SK-N-MC (cell line): ENCODE data around the gene STK16.

Experiments
- DNase-seq: peaks from one replicate; pipeline ENCODE4 v3.0.0-alpha.2; 2011; ENCODE audit warnings: low read depth, low spot score
- H3K27ac ChIP-seq: fragments of 200-600 bp; sonication (generic); 2 replicates; pipeline ENCODE4 v1.5.1; 2016; ENCODE audit warnings: mixed run types
- H3K36me3 ChIP-seq: fragments of 200-600 bp; sonication (generic); 2 replicates; pipeline ENCODE4 v1.6.1; 2017; ENCODE audit warnings: antibody characterized with exemption, low read length, mixed read lengths; ENCODE audit not compliant: insufficient read depth
- H3K4me3 ChIP-seq: fragments of 200-600 bp; sonication (generic); 2 replicates; pipeline ENCODE4 v1.5.1; 2016
- H3K9ac ChIP-seq: fragments of 200-600 bp; sonication (generic); 2 replicates; pipeline ENCODE4 v1.8.0; 2017; ENCODE audit warnings: mixed run types, mixed read lengths; ENCODE audit not compliant: insufficient read length
- H3K9me3 ChIP-seq: fragments of 200-600 bp; sonication (generic); 2 replicates; pipeline ENCODE4 v1.6.1; 2017; ENCODE audit warnings: low read depth, mild to moderate bottlenecking, antibody characterized with exemption, low read length, moderate library complexity, mixed read lengths
- EZH2 ChIP-seq: fragments of 200-600 bp; sonication (generic); IDR thresholded peaks from one replicate; pipeline ENCODE4 v1.6.1; 2017; ENCODE audit warnings: antibody characterized with exemption
- FOXP2 ChIP-seq: optimal IDR thresholded peaks from 2 replicates; pipeline ENCODE3; 2011; ENCODE audit warnings: mild to moderate bottlenecking, moderate library complexity; ENCODE audit not compliant: insufficient read depth; ENCODE audit errors: extremely low read length, control extremely low read depth
- POLR2AphosphoS5 ChIP-seq: IDR thresholded peaks from 2 replicates; pipeline ENCODE4 v1.6.1; 2012; ENCODE audit warnings: mild to moderate bottlenecking, low read depth, low read length, borderline replicate concordance

Gene STK16

DNA sequence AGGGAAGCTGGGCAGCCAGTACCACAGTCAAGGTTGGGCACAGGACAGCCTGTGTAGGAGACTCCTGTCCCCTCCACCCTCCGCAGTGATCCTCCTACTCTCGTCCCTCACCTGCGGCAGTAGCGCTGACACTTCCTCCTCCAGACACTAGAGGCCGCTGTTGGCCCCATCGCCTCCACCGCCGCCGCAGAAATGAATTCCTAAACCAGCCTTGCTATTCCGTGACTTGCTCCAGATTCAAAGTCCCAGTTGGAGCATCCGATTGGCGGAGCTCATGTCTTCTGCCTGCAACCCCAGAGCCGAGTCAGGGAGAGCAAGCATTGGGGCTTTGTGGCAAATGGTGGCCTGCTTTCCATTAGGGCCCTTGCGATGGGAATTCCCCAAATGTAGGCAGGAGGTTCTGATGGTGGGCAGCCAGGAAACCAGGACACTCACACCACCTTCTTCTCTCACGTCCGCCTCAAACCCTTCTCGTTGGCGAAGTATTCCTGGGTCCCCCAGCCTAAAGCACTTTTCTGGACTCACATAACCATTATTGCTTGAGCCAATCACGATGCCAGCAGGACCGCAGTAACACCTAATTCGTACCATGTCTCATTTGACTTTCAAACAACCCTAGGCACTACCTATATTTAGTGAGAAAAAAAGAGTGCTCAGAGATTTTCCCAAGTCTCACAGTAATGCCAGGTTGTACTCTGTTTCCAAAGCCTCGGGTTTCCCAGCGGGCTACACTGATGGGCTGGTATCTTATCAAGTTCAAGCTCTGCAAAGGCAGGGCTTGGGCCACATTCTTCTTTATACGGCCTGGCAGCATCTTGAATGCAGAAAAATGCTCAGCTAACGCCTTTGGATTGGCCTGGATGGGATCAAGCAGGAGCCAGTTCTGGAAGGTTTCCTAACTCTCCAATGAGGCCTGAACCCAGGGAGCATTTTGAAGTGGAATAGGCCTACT is 32.7 kb downstream of the STK16 start:
- TF ChIP-seq EZH2 (no peak), POLR2AphosphoS5 (no peak), FOXP2 (no peak)
- Histone ChIP-seq H3K9ac (peak overlapping the region; percentile 72), H3K36me3 (peaks cover 4% of the 10 kb centered on the region; the same call in 1 of the 2 replicates), H3K4me3 (peak overlapping the region; percentile 83), H3K27ac (peak overlapping the region; percentile 89), H3K9me3 (no peaks in the 10 kb centered on the region)
- DNase-seq: peak; percentile 34

DNA sequence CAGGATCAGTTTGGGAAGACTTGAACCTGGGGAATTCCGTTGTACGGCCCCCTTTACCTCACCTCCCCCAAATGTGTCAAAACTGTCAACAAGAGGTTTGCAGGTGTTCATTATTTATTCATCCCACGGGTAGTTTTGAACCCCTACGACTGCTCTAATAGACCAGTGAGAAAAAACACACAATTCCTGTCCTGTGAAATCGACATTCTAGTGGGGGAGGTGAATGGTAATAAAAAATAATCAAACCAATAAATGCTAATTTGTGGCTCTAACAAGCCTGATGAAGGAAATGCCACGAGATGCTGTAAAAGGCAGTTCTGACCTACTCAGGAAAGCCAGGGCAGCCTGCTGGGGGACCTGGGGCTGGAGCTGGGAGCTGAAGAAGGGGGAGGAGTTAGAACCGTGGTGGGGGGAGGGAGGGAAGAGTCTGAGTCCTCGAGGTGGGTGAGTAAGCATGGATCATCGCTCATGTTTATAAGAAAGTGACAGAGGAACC is 33.4 kb downstream of the STK16 start:
- Histone ChIP-seq H3K27ac (peak overlapping the region; percentile 89), H3K36me3 (peaks cover 4% of the 10 kb centered on the region; the same call in 1 of the 2 replicates), H3K9ac (peak overlapping the region; percentile 72), H3K9me3 (no peaks in the 10 kb centered on the region), H3K4me3 (peak overlapping the region; percentile 83)
- no peak for DNase-seq
- TF ChIP-seq EZH2 (no peak), FOXP2 (no peak), POLR2AphosphoS5 (no peak)

DNA sequence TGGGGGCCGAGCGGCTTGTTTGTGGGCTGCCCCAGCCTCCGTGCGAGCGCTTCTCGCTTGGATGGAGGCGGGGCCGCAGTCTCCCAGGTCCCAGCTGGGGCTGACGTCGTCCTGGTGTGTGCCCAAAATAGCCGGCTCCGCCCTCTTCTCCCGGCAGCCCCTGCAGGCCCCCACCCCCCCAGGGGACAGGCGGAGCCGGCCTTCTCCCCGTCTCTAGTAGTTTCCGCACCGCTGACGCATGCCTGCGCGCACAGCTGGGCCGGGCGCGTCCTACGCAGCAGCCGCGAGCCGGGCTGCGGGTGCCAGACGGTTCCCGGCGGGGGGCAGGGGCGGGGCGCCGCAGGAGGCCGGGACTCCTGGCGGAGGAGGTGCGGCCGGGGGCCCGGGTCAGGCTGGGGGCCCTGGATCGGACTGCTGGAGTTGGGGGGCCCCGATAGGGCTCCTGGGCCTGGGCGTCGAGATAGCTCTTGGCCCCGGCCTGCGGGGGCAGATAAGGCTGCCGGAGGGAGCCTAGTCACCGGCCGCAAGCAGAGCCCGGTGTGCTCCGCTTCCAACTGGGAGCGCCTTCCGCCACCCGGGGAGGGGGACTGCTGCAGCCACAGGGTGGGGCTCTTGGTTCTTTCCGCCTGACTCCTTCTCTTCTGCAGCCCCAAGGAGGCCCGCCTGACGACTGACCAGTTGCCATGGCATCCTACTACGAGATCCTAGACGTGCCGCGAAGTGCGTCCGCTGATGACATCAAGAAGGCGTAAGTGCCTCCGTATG is 34.1 kb downstream of the STK16 start, which contains the start of gene DNAJB2:
DNAJB2 (plus strand) TSS at position 216 of the 765 bp plus-strand sequence; CDS start at position 684, 468 bp downstream.
- TF ChIP-seq FOXP2 (peak; percentile 91), EZH2 (no peak)
- Histone ChIP-seq H3K9me3 (no peaks in the 10 kb centered on the region), H3K4me3 (peak within 1 kb of the TSS; percentile 83), H3K9ac (peak within 1 kb of the TSS; percentile 73), H3K27ac (peak within 1 kb of the TSS; percentile 89), H3K36me3 (peaks cover 4% of the 10 kb centered on the region; the same call in 1 of the 2 replicates)
- DNase-seq: peak; percentile 79

DNA sequence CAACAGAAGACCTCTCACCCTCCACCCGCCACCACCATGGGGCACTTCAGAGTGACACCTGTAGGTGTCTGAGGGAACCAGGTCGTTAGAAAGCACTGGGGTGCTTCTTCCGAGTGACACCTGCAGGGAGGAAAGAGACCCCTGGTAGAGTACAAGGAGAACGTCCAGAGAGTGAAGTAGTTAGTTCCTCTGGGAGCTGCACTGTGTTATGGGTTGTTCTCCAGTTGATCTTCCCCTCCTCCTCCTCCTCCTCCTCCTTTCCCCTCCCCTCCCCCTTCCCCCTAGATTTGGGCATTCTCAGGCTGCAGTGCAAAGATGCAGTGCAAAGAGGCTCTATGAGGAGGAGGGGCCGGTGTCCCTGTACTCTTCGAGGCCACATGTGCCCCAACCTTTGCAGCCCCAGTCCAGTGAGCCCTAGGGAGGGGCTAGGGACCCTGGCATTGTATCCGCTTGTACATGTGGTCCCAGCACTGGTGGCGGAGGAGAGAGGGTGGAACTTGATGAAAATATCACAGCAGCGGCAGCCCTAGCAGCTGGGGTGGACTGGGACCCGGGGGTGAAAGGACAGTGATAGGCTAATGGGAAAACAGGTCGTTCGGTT is 34.7 kb downstream of the STK16 start:
- Histone ChIP-seq H3K36me3 (peaks cover 4% of the 10 kb centered on the region; the same call in 1 of the 2 replicates), H3K9me3 (no peaks in the 10 kb centered on the region), H3K9ac (peak overlapping the region; percentile 73), H3K27ac (peak overlapping the region; percentile 58; the same call in 1 of the 2 replicates), H3K4me3 (peak overlapping the region; percentile 83)
- no peak for DNase-seq
- TF ChIP-seq FOXP2: no peak
- TF ChIP-seq EZH2: no peak
- no peak for TF ChIP-seq POLR2AphosphoS5

DNA sequence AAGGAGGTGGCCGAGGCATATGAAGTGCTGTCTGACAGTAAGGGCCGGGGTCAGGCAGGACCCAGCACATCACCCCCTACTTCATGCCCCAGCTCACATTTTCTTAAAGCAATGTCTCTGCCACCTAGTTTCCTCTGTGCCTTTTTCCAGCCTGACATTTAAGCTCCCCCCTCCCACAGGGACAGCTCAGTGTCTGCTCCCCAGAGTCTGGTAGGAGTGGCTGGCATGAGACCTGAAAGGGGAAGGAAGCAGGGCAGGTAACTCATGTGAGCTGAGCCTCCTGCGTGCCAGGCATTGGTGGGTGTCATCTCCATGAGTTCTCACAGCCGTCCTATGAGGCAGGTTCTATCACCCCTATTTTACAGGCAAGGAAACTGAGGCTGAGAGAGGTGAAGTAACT is 35.4 kb downstream of the STK16 start:
- Histone ChIP-seq H3K27ac (no peak overlapping the region), H3K9me3 (no peaks in the 10 kb centered on the region), H3K36me3 (peaks cover 4% of the 10 kb centered on the region; the same call in 1 of the 2 replicates), H3K4me3 (no peak overlapping the region), H3K9ac (no peak overlapping the region)
- DNase-seq: no peak
- TF ChIP-seq EZH2 (no peak), POLR2AphosphoS5 (no peak), FOXP2 (no peak)

DNA sequence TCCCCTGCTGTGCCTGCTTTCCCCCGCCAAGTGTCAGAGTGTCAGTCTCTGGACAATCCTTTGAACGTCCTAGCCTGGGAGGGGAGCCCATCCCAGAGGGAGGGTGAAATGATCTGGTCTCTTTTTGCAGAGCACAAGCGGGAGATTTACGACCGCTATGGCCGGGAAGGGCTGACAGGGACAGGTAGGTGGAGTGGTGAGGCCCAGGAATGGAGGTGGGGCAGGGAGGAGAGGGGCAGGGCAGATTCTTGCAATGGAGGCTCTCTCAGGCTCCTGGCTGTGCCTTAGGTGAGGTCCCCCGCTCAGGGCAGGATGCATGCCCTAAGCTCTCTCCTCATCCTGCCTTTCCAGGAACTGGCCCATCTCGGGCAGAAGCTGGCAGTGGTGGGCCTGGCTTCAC is 36.3 kb downstream of the STK16 start:
- Histone ChIP-seq H3K27ac (no peak overlapping the region), H3K9ac (no peak overlapping the region), H3K36me3 (peaks cover 4% of the 10 kb centered on the region; the same call in 1 of the 2 replicates), H3K9me3 (no peaks in the 10 kb centered on the region), H3K4me3 (no peak overlapping the region)
- DNase-seq: no peak
- TF ChIP-seq EZH2: no peak
- TF ChIP-seq POLR2AphosphoS5: no peak
- TF ChIP-seq FOXP2: no peak

DNA sequence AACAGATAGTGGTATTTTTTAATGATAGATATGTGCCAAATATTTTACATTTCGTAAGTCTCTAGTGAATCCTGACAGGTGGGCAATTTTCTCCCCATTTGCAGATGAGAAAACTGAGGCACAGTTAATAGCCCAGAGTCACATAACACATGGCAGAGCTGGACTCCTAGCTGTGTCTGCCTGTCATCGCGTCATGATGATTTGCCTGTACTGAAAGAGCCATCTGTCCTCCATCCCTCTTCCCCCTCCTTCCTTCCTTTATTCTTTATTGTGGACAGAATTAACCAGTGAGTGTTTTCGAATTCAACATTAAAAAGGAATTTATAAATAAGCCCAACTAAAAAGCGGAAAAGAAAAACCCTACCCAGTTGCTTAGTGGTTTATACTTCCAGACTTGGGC is 37.1 kb downstream of the STK16 start:
- Histone ChIP-seq H3K36me3 (peaks cover 4% of the 10 kb centered on the region; the same call in 1 of the 2 replicates), H3K27ac (no peak overlapping the region), H3K9ac (no peak overlapping the region), H3K4me3 (no peak overlapping the region), H3K9me3 (no peaks in the 10 kb centered on the region)
- DNase-seq: no peak
- TF ChIP-seq EZH2: no peak
- no peak for TF ChIP-seq FOXP2
- no peak for TF ChIP-seq POLR2AphosphoS5
